WTC11 (cell line): ENCODE data around the gene ERC2. TPM values are rescaled to one million over a fixed set of nuclear protein-coding genes. Genes with fewer than 3 reads are reported as not detected.
A peak's percentile ranks its signal among the peaks of the same experiment; 100 is the strongest.

Source experiments
- ATAC-seq: fragments of 200-7000 bp; cut with Tn5 transposase; 2 replicates; pipeline ENCODE4 v1.10.0; 2021; ENCODE audit warnings: mild to moderate bottlenecking, moderate library complexity
- CTCF ChIA-PET: fragments of 300-600 bp; sonication (Branson Sonifier 250); formaldehyde crosslinking; loops from one replicate; lab custom pipeline; 2021; ENCODE audit warnings: antibody characterized with exemption; lab: Charles Lee
- POLR2A ChIA-PET: fragments of 350-600 bp; sonication (Branson Sonifier 250); formaldehyde crosslinking; loops from one replicate; lab custom pipeline; 2021; ENCODE audit warnings: antibody characterized with exemption; lab: Charles Lee
- DNase-seq: peaks from one replicate; pipeline ENCODE4 v3.0.0; 2021; ENCODE audit warnings: low spot score
- H3K27ac Mint-ChIP-seq: 2 replicates; pipeline ENCODE4 v1.8.0; 2021; ENCODE audit warnings: mixed read lengths
- H3K27me3 Mint-ChIP-seq: 2 replicates; pipeline ENCODE4 v1.8.0; 2021; ENCODE audit warnings: low read depth, mild to moderate bottlenecking, moderate library complexity, mixed read lengths
- H3K36me3 Mint-ChIP-seq: 2 replicates; pipeline ENCODE4 v1.8.0; 2021; ENCODE audit warnings: mixed read lengths
- H3K4me1 Mint-ChIP-seq: 2 replicates; pipeline ENCODE4 v1.8.0; 2022; ENCODE audit warnings: mixed read lengths
- H3K4me3 Mint-ChIP-seq: 2 replicates; pipeline ENCODE4 v1.8.0; 2021; ENCODE audit warnings: mild to moderate bottlenecking, moderate library complexity, mixed read lengths
- H3K9me3 Mint-ChIP-seq: 2 replicates; pipeline ENCODE4 v1.8.0; 2021; ENCODE audit warnings: mixed read lengths
- AR ChIP-seq: fragments of 250-450 bp; sonication (Bioruptor Pico); IDR thresholded peaks from 2 replicates; pipeline ENCODE4 v1.9.0; 2021; ENCODE audit warnings: mild to moderate bottlenecking
- CREM ChIP-seq: sonication (generic); formaldehyde crosslinking; IDR thresholded peaks from 2 replicates; pipeline ENCODE4 v1.8.1; 2022; ENCODE audit warnings: mild to moderate bottlenecking, missing genetic modification reagents, moderate library complexity
- ELF4 ChIP-seq: sonication (generic); formaldehyde crosslinking; IDR thresholded peaks from 2 replicates; pipeline ENCODE4 v1.8.1; 2022; ENCODE audit warnings: low read depth, mild to moderate bottlenecking, moderate library complexity, missing genetic modification reagents
- ESRRA ChIP-seq: sonication (generic); formaldehyde crosslinking; IDR thresholded peaks from 2 replicates; pipeline ENCODE4 v1.8.1; 2022; ENCODE audit warnings: mild to moderate bottlenecking, missing genetic modification reagents, borderline replicate concordance
- GABPB1 ChIP-seq: sonication (generic); formaldehyde crosslinking; IDR thresholded peaks from 2 replicates; pipeline ENCODE4 v1.8.1; 2023; ENCODE audit warnings: mild to moderate bottlenecking, missing genetic modification reagents
- GRHL2 ChIP-seq: fragments of 250-450 bp; sonication (Bioruptor Pico); IDR thresholded peaks from 2 replicates; pipeline ENCODE4 v1.8.0; 2022; ENCODE audit warnings: mild to moderate bottlenecking, moderate library complexity; ENCODE audit not compliant: insufficient replicate concordance, severe bottlenecking
- HMGA2 ChIP-seq: fragments of 250-450 bp; sonication (Bioruptor Pico); IDR thresholded peaks from 2 replicates; pipeline ENCODE4 v1.4.0; 2021; ENCODE audit warnings: mild to moderate bottlenecking, moderate library complexity
- IRF1 ChIP-seq: sonication (generic); formaldehyde crosslinking; IDR thresholded peaks from 2 replicates; pipeline ENCODE4 v1.8.0; 2023; ENCODE audit warnings: missing genetic modification reagents
- NFATC4 ChIP-seq: fragments of 250-450 bp; sonication (Bioruptor Pico); IDR thresholded peaks from 2 replicates; pipeline ENCODE4 v1.9.0; 2021; ENCODE audit warnings: mild to moderate bottlenecking
- NR2C2 ChIP-seq: sonication (generic); formaldehyde crosslinking; IDR thresholded peaks from 2 replicates; pipeline ENCODE4 v1.8.0; 2022; ENCODE audit warnings: mild to moderate bottlenecking, missing genetic modification reagents
- NR3C1 ChIP-seq: sonication (generic); formaldehyde crosslinking; conservative IDR thresholded peaks from 2 replicates; pipeline ENCODE4 v1.8.1; 2023; ENCODE audit warnings: low read depth, mild to moderate bottlenecking, missing genetic modification reagents
- OVOL2 ChIP-seq: fragments of 250-450 bp; sonication (Bioruptor Pico); IDR thresholded peaks from 2 replicates; pipeline ENCODE4 v1.9.0; 2021; ENCODE audit warnings: mild to moderate bottlenecking, borderline replicate concordance
- PRRX2 ChIP-seq: fragments of 250-450 bp; sonication (Bioruptor Pico); IDR thresholded peaks from 2 replicates; pipeline ENCODE4 v1.8.0; 2021; ENCODE audit warnings: mild to moderate bottlenecking
- SP1 ChIP-seq: sonication (generic); formaldehyde crosslinking; conservative IDR thresholded peaks from 2 replicates; pipeline ENCODE4 v1.8.1; 2022; ENCODE audit warnings: missing genetic modification reagents
- TCF7 ChIP-seq: sonication (generic); formaldehyde crosslinking; IDR thresholded peaks from 2 replicates; pipeline ENCODE4 v1.8.0; 2022; ENCODE audit warnings: mild to moderate bottlenecking, low read depth, missing genetic modification reagents, moderate library complexity
- TEAD1 ChIP-seq: sonication (generic); formaldehyde crosslinking; IDR thresholded peaks from 2 replicates; pipeline ENCODE4 v1.8.0; 2022; ENCODE audit warnings: mild to moderate bottlenecking, missing genetic modification reagents
- ZBTB21 ChIP-seq: sonication (generic); formaldehyde crosslinking; IDR thresholded peaks from 2 replicates; pipeline ENCODE4 v1.8.1; 2023; ENCODE audit warnings: mild to moderate bottlenecking, missing genetic modification reagents, borderline replicate concordance
- ZNF121 ChIP-seq: sonication (generic); formaldehyde crosslinking; IDR thresholded peaks from 2 replicates; pipeline ENCODE4 v1.8.0; 2023; ENCODE audit warnings: missing genetic modification reagents
- ZNF263 ChIP-seq: sonication (generic); formaldehyde crosslinking; IDR thresholded peaks from 2 replicates; pipeline ENCODE4 v1.8.1; 2022; ENCODE audit warnings: low read depth, mild to moderate bottlenecking, moderate library complexity, missing genetic modification reagents
- ZNF425 ChIP-seq: fragments of 250-450 bp; sonication (Bioruptor Pico); conservative IDR thresholded peaks from 2 replicates; pipeline ENCODE4 v1.9.0; 2021; ENCODE audit warnings: mild to moderate bottlenecking
- ZNF671 ChIP-seq: fragments of 250-450 bp; sonication (Bioruptor Pico); IDR thresholded peaks from 2 replicates; pipeline ENCODE4 v1.8.0; 2021; ENCODE audit warnings: mild to moderate bottlenecking
- ZSCAN18 ChIP-seq: fragments of 250-450 bp; sonication (Bioruptor Pico); IDR thresholded peaks from 2 replicates; pipeline ENCODE4 v2.1.2; 2022; ENCODE audit warnings: mild to moderate bottlenecking, moderate library complexity
- total RNA-seq: library from RNA; stranded (reverse); gene quantifications from 3 replicates; pipeline ENCODE4 v1.2.3, GENCODE V29; 2021
- TF ChIP-seq, protein P1 (sequence below): sonication (generic); formaldehyde crosslinking; IDR thresholded peaks from 2 replicates; pipeline ENCODE4 v1.8.1; 2023; ENCODE audit warnings: mild to moderate bottlenecking, missing genetic modification reagents
- TF ChIP-seq, protein P2 (sequence below): sonication (generic); formaldehyde crosslinking; IDR thresholded peaks from 2 replicates; pipeline ENCODE4 v1.8.1; 2023; ENCODE audit warnings: mild to moderate bottlenecking, moderate library complexity, missing genetic modification reagents

The ERC2 gene
- total RNA-seq, 1 experiment from 2014 or later = 23.5 TPM

DNA sequence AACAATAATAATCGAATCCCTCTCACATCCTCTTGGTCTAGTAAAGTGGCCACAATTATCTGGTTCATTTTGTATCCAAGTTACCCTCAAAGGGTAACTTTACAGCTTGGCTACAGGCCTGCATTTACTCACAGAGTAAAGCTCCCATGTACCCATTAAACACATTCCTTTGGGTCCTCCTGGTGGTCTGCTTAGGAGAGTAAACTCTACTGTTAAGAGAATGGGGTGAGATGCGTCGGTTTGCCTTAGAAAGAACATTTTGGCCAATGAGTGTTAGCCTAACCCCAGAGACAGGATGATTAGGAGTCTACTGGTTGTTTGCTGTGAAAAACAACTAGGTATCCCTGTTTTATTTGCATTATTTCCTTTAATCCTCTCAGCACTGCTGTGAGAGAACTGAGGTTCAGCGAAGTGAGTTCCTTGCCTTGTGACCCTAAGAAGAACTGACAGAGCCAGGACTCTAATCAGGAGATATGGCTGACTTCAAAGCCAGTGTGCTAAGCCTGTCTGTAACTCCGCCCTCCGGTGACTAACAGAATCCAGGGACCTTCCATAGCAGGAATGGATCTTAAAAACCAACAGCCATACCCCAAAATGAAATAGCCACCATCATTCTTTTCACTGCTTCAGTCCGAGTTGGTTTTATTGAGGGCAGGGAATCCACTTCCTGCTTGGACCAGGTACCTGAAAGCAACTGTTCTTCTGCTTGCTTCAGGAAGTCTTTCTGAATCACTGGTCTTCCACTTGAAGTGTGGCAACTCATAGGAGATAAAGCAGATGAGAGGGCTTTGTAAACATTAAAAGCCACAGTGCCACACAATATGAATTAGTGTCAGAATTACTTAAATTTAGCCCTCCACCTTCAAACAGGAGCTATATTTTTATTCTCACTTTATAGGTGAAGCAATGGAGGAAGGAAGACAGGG is 663.8 kb downstream of the ERC2 start:
- Mint-ChIP-seq H3K9me3 (peaks cover 3% of the 10 kb centered on the region), H3K4me1 (no peaks in the 10 kb centered on the region), H3K27me3 (no peaks in the 10 kb centered on the region), H3K4me3 (no peak overlapping the region), H3K36me3 (no peaks in the 10 kb centered on the region), H3K27ac (no peak overlapping the region)
- TF ChIP-seq AR (CRISPR knock-in tag) (no peak), ZBTB21 (CRISPR knock-in tag) (no peak), HMGA2 (no peak), OVOL2 (CRISPR knock-in tag) (no peak), ESRRA (CRISPR knock-in tag) (no peak), PRRX2 (CRISPR knock-in tag) (no peak), CREM (CRISPR knock-in tag) (no peak), ZNF671 (CRISPR knock-in tag) (no peak), GABPB1 (CRISPR knock-in tag) (no peak), SP1 (CRISPR knock-in tag) (no peak), ZSCAN18 (CRISPR knock-in tag) (no peak), NFATC4 (CRISPR knock-in tag) (no peak), NR2C2 (CRISPR knock-in tag) (no peak), ZNF263 (CRISPR knock-in tag) (no peak), TEAD1 (CRISPR knock-in tag) (no peak), ELF4 (CRISPR knock-in tag) (no peak), TCF7 (no peak), IRF1 (no peak), NR3C1 (no peak)
- TF ChIP-seq, protein P1, sequence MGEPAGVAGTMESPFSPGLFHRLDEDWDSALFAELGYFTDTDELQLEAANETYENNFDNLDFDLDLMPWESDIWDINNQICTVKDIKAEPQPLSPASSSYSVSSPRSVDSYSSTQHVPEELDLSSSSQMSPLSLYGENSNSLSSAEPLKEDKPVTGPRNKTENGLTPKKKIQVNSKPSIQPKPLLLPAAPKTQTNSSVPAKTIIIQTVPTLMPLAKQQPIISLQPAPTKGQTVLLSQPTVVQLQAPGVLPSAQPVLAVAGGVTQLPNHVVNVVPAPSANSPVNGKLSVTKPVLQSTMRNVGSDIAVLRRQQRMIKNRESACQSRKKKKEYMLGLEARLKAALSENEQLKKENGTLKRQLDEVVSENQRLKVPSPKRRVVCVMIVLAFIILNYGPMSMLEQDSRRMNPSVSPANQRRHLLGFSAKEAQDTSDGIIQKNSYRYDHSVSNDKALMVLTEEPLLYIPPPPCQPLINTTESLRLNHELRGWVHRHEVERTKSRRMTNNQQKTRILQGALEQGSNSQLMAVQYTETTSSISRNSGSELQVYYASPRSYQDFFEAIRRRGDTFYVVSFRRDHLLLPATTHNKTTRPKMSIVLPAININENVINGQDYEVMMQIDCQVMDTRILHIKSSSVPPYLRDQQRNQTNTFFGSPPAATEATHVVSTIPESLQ (CRISPR knock-in tag) = no peak
- POLR2A ChIA-PET = no interaction called here
- CTCF ChIA-PET = no interaction called here
- ATAC-seq = peak; percentile 71
- DNase-seq = no peak

- peaks cover 2% of the 10 kb centered on the region; the same call in 1 of the 2 replicates for H3K36me3 Mint-ChIP-seq
- H3K4me3 Mint-ChIP-seq = no peak overlapping the region
- H3K27me3 Mint-ChIP-seq = no peaks in the 10 kb centered on the region
- H3K4me1 Mint-ChIP-seq = no peaks in the 10 kb centered on the region
- CTCF ChIA-PET = no interaction called here
- no peak for ATAC-seq
- no peak overlapping the region for H3K27ac Mint-ChIP-seq
- peaks cover 5% of the 10 kb centered on the region for H3K9me3 Mint-ChIP-seq
- DNase-seq = no peak
- POLR2A ChIA-PET = no interaction called here
- TF ChIP-seq CREM (CRISPR knock-in tag) (no peak), GRHL2 (CRISPR knock-in tag) (no peak), ZNF121 (no peak), ZNF425 (CRISPR knock-in tag) (no peak)
- TF ChIP-seq, protein P2, sequence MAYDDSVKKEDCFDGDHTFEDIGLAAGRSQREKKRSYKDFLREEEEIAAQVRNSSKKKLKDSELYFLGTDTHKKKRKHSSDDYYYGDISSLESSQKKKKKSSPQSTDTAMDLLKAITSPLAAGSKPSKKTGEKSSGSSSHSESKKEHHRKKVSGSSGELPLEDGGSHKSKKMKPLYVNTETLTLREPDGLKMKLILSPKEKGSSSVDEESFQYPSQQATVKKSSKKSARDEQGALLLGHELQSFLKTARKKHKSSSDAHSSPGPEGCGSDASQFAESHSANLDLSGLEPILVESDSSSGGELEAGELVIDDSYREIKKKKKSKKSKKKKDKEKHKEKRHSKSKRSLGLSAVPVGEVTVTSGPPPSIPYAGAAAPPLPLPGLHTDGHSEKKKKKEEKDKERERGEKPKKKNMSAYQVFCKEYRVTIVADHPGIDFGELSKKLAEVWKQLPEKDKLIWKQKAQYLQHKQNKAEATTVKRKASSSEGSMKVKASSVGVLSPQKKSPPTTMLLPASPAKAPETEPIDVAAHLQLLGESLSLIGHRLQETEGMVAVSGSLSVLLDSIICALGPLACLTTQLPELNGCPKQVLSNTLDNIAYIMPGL (CRISPR knock-in tag) = no peak
Observed at GRCh38 chr3:55802816-55803215, 665.5 kb downstream of the ERC2 start.
